ENCODE results near the gene EXOC1L. TPM values are rescaled to one million over a fixed set of nuclear protein-coding genes. Genes with fewer than 3 reads are reported as not detected.

The EXOC1L gene
- total RNA-seq, 1 experiment from 2014 or later, result not detected

GRCh38 chr4:55783584-55783983 is 36.0 kb upstream of the EXOC1L start:
- no peak for TF ChIP-seq SIN3A (IDR thresholded peaks at IDR 0.05; ENCODE audit: borderline replicate concordance, insufficient read depth, low read depth, low read length)
- TF ChIP-seq, protein P1, sequence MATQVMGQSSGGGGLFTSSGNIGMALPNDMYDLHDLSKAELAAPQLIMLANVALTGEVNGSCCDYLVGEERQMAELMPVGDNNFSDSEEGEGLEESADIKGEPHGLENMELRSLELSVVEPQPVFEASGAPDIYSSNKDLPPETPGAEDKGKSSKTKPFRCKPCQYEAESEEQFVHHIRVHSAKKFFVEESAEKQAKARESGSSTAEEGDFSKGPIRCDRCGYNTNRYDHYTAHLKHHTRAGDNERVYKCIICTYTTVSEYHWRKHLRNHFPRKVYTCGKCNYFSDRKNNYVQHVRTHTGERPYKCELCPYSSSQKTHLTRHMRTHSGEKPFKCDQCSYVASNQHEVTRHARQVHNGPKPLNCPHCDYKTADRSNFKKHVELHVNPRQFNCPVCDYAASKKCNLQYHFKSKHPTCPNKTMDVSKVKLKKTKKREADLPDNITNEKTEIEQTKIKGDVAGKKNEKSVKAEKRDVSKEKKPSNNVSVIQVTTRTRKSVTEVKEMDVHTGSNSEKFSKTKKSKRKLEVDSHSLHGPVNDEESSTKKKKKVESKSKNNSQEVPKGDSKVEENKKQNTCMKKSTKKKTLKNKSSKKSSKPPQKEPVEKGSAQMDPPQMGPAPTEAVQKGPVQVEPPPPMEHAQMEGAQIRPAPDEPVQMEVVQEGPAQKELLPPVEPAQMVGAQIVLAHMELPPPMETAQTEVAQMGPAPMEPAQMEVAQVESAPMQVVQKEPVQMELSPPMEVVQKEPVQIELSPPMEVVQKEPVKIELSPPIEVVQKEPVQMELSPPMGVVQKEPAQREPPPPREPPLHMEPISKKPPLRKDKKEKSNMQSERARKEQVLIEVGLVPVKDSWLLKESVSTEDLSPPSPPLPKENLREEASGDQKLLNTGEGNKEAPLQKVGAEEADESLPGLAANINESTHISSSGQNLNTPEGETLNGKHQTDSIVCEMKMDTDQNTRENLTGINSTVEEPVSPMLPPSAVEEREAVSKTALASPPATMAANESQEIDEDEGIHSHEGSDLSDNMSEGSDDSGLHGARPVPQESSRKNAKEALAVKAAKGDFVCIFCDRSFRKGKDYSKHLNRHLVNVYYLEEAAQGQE (IDR thresholded peaks at IDR 0.05; ENCODE audit: insufficient read depth in 1 of 2, low read depth in 2 of 2, low read length in 1 of 2), result no peak
- TF ChIP-seq CTCF (IDR thresholded peaks at IDR 0.05), result no peak
- TF ChIP-seq TCF7L2 (IDR thresholded peaks at IDR 0.05; ENCODE audit: low read depth, low read length), result no peak
- no peak for TF ChIP-seq POLR2AphosphoS5 (IDR thresholded peaks at IDR 0.05; ENCODE audit: low read depth, low read length)
- BruUV-seq (replicated peaks), result no TSS peak
- ATAC-seq (no peak), DNase-seq (ENCODE audit: low read depth, low spot score) (no peak)
- Histone ChIP-seq H3K27me3 (ENCODE audit: control insufficient read depth, insufficient read depth, low read length) (no peaks in the 10 kb centered on the region), H3K27ac (ENCODE audit: low read length) (no peak overlapping the region), H3K4me1 (ENCODE audit: control insufficient read depth, insufficient read depth, low read length) (no peaks in the 10 kb centered on the region), H3K9me3 (ENCODE audit: control insufficient read depth, insufficient read depth, low read depth, low read length) (no peaks in the 10 kb centered on the region), H3K36me3 (ENCODE audit: control insufficient read depth, insufficient read depth, low read length) (no peaks in the 10 kb centered on the region), H3K4me3 (ENCODE audit: low read depth in 2 of 2, low read length in 2 of 2) (no peak overlapping the region)
- ChIA-PET CTCF (no interaction called here), POLR2A (no interaction called here)
- in situ Hi-C loops (cut with HindIII; ENCODE audit: low pct_unique_long_range_greater_than_20kb, low sequenced_read_pairs), result no loop called here
- intact Hi-C loops (cut with micrococcal nuclease; ENCODE audit: unreplicated experiment), result no loop called here

DNA sequence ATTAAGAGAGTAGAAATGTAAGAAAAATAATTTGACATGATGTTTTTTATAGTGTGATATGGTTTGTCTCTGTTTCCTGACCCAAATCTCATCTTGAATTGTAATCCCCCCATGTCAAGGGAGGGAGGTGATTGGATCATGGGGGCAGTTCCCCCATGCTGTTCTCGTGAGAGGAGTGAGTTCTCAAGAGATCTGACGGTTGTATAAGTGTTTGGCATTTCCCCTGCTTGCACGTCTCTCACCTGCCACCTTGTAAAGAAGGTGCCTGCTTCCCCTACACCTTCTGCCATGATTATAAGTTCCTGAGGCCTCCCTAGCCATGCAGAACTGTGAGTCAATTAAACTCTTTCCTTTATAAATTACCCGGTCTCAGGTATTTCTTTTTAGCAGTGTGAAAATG is 34.8 kb upstream of the EXOC1L start:
- Histone ChIP-seq H3K36me3 (ENCODE audit: control insufficient read depth, insufficient read depth, low read length) (no peaks in the 10 kb centered on the region), H3K9me3 (ENCODE audit: control insufficient read depth, insufficient read depth, low read depth, low read length) (no peaks in the 10 kb centered on the region), H3K27ac (ENCODE audit: low read length) (no peak overlapping the region), H3K27me3 (ENCODE audit: control insufficient read depth, insufficient read depth, low read length) (no peaks in the 10 kb centered on the region), H3K4me1 (ENCODE audit: control insufficient read depth, insufficient read depth, low read length) (no peaks in the 10 kb centered on the region), H3K4me3 (ENCODE audit: low read depth in 2 of 2, low read length in 2 of 2) (no peak overlapping the region)
- ChIA-PET CTCF (no interaction called here), POLR2A (no interaction called here)
- intact Hi-C loops (cut with micrococcal nuclease; ENCODE audit: unreplicated experiment), result no loop called here
- in situ Hi-C loops (cut with HindIII; ENCODE audit: low pct_unique_long_range_greater_than_20kb, low sequenced_read_pairs), result no loop called here
- no TSS peak for BruUV-seq (replicated peaks)
- TF ChIP-seq TCF7L2 (IDR thresholded peaks at IDR 0.05; ENCODE audit: low read depth, low read length) (no peak), CTCF (IDR thresholded peaks at IDR 0.05) (no peak), POLR2AphosphoS5 (IDR thresholded peaks at IDR 0.05; ENCODE audit: low read depth, low read length) (no peak), SIN3A (IDR thresholded peaks at IDR 0.05; ENCODE audit: borderline replicate concordance, insufficient read depth, low read depth, low read length) (no peak)
- TF ChIP-seq, protein P1 (IDR thresholded peaks at IDR 0.05; ENCODE audit: insufficient read depth in 1 of 2, low read depth in 2 of 2, low read length in 1 of 2), result no peak
- no peak for DNase-seq (ENCODE audit: low read depth, low spot score)
- no peak for ATAC-seq

Measured in Panc1 (cell line).